Measurements from ENCODE around the gene RHOD.

The RHOD gene

GRCh38 chr11:67111261-67111660, 54.6 kb downstream of the RHOD start:
- no peak for DNase-seq (ENCODE audit: low read depth, low spot score)
- no peak overlapping the region for H3K9ac ChIP-seq (ENCODE audit: insufficient read length)
- peak overlapping the region; percentile 17; the same call in 1 of the 2 replicates for H3K27ac ChIP-seq
- no peaks in the 10 kb centered on the region for H3K9me3 ChIP-seq (ENCODE audit: low read depth, low read length)
- H3K4me3 ChIP-seq = no peak overlapping the region
- H3K36me3 ChIP-seq (ENCODE audit: insufficient read depth, low read length) = no peaks in the 10 kb centered on the region
- TF ChIP-seq FOXP2 (optimal IDR thresholded peaks at IDR 0.05; ENCODE audit: control extremely low read depth, extremely low read length, insufficient read depth) = no peak
- no peak for TF ChIP-seq EZH2 (IDR thresholded peaks at IDR 0.05)
- TF ChIP-seq POLR2AphosphoS5 (IDR thresholded peaks at IDR 0.05; ENCODE audit: borderline replicate concordance, low read depth, low read length) = no peak

- Histone ChIP-seq H3K36me3 (ENCODE audit: insufficient read depth, low read length) (no peaks in the 10 kb centered on the region), H3K4me3 (no peak overlapping the region), H3K9me3 (ENCODE audit: low read depth, low read length) (no peaks in the 10 kb centered on the region), H3K27ac (no peak overlapping the region), H3K9ac (ENCODE audit: insufficient read length) (no peak overlapping the region)
- TF ChIP-seq EZH2 (IDR thresholded peaks at IDR 0.05) (no peak), FOXP2 (optimal IDR thresholded peaks at IDR 0.05; ENCODE audit: control extremely low read depth, extremely low read length, insufficient read depth) (no peak), POLR2AphosphoS5 (IDR thresholded peaks at IDR 0.05; ENCODE audit: borderline replicate concordance, low read depth, low read length) (no peak)
- DNase-seq (ENCODE audit: low read depth, low spot score) = no peak
Observed at GRCh38 chr11:67113231-67113721, 56.6 kb downstream of the RHOD start.

- Histone ChIP-seq H3K9ac (ENCODE audit: insufficient read length) (no peak overlapping the region), H3K27ac (no peak overlapping the region), H3K9me3 (ENCODE audit: low read depth, low read length) (no peaks in the 10 kb centered on the region), H3K36me3 (ENCODE audit: insufficient read depth, low read length) (no peaks in the 10 kb centered on the region), H3K4me3 (no peak overlapping the region)
- no peak for DNase-seq (ENCODE audit: low read depth, low spot score)
- TF ChIP-seq FOXP2 (optimal IDR thresholded peaks at IDR 0.05; ENCODE audit: control extremely low read depth, extremely low read length, insufficient read depth) (no peak), EZH2 (IDR thresholded peaks at IDR 0.05) (no peak), POLR2AphosphoS5 (IDR thresholded peaks at IDR 0.05; ENCODE audit: borderline replicate concordance, low read depth, low read length) (no peak)
Observed at GRCh38 chr11:67114275-67114896, 57.7 kb downstream of the RHOD start.

- no peak for DNase-seq (ENCODE audit: low read depth, low spot score)
- peak overlapping the region; percentile 85 for H3K27ac ChIP-seq
- no peak for TF ChIP-seq POLR2AphosphoS5 (IDR thresholded peaks at IDR 0.05; ENCODE audit: borderline replicate concordance, low read depth, low read length)
- no peak for TF ChIP-seq EZH2 (IDR thresholded peaks at IDR 0.05)
- TF ChIP-seq FOXP2 (optimal IDR thresholded peaks at IDR 0.05; ENCODE audit: control extremely low read depth, extremely low read length, insufficient read depth) = no peak
- H3K4me3 ChIP-seq = no peak overlapping the region
- H3K9me3 ChIP-seq (ENCODE audit: low read depth, low read length) = no peaks in the 10 kb centered on the region
- H3K9ac ChIP-seq (ENCODE audit: insufficient read length) = peak overlapping the region; percentile 52
- H3K36me3 ChIP-seq (ENCODE audit: insufficient read depth, low read length) = no peaks in the 10 kb centered on the region; the same call in 1 of the 2 replicates
Observed at GRCh38 chr11:67116758-67117105, 60.1 kb downstream of the RHOD start.

GRCh38 chr11:67117176-67117575, 60.5 kb downstream of the RHOD start:
- Histone ChIP-seq H3K36me3 (ENCODE audit: insufficient read depth, low read length) (no peaks in the 10 kb centered on the region; the same call in 1 of the 2 replicates), H3K9me3 (ENCODE audit: low read depth, low read length) (no peaks in the 10 kb centered on the region), H3K27ac (peak overlapping the region; percentile 85), H3K4me3 (no peak overlapping the region), H3K9ac (ENCODE audit: insufficient read length) (peak overlapping the region; percentile 52)
- DNase-seq (ENCODE audit: low read depth, low spot score) = no peak
- TF ChIP-seq POLR2AphosphoS5 (IDR thresholded peaks at IDR 0.05; ENCODE audit: borderline replicate concordance, low read depth, low read length) = no peak
- TF ChIP-seq EZH2 (IDR thresholded peaks at IDR 0.05) = no peak
- no peak for TF ChIP-seq FOXP2 (optimal IDR thresholded peaks at IDR 0.05; ENCODE audit: control extremely low read depth, extremely low read length, insufficient read depth)

GRCh38 chr11:67117672-67118180, 61.1 kb downstream of the RHOD start:
- Histone ChIP-seq H3K36me3 (ENCODE audit: insufficient read depth, low read length) (peaks cover 1% of the 10 kb centered on the region), H3K4me3 (no peak overlapping the region), H3K9me3 (ENCODE audit: low read depth, low read length) (no peaks in the 10 kb centered on the region), H3K27ac (peak overlapping the region; percentile 85), H3K9ac (ENCODE audit: insufficient read length) (peak overlapping the region; percentile 52)
- TF ChIP-seq POLR2AphosphoS5 (IDR thresholded peaks at IDR 0.05; ENCODE audit: borderline replicate concordance, low read depth, low read length) = no peak
- no peak for TF ChIP-seq EZH2 (IDR thresholded peaks at IDR 0.05)
- TF ChIP-seq FOXP2 (optimal IDR thresholded peaks at IDR 0.05; ENCODE audit: control extremely low read depth, extremely low read length, insufficient read depth) = no peak
- no peak for DNase-seq (ENCODE audit: low read depth, low spot score)

- peak; percentile 3 for TF ChIP-seq FOXP2 (optimal IDR thresholded peaks at IDR 0.05; ENCODE audit: control extremely low read depth, extremely low read length, insufficient read depth)
- TF ChIP-seq POLR2AphosphoS5 (IDR thresholded peaks at IDR 0.05; ENCODE audit: borderline replicate concordance, low read depth, low read length) = no peak
- Histone ChIP-seq H3K27ac (peak overlapping the region; percentile 75; the same call in 1 of the 2 replicates), H3K36me3 (ENCODE audit: insufficient read depth, low read length) (peaks cover 7% of the 10 kb centered on the region), H3K9ac (ENCODE audit: insufficient read length) (no peak overlapping the region), H3K9me3 (ENCODE audit: low read depth, low read length) (no peaks in the 10 kb centered on the region), H3K4me3 (no peak overlapping the region)
- no peak for DNase-seq (ENCODE audit: low read depth, low spot score)
Observed at GRCh38 chr11:67118181-67118766, 61.6 kb downstream of the RHOD start.

- H3K36me3 ChIP-seq (ENCODE audit: insufficient read depth, low read length) = peaks cover 13% of the 10 kb centered on the region
- TF ChIP-seq EZH2 (IDR thresholded peaks at IDR 0.05) (no peak), POLR2AphosphoS5 (IDR thresholded peaks at IDR 0.05; ENCODE audit: borderline replicate concordance, low read depth, low read length) (peak; percentile 76), FOXP2 (optimal IDR thresholded peaks at IDR 0.05; ENCODE audit: control extremely low read depth, extremely low read length, insufficient read depth) (peak; percentile 78)
- H3K9me3 ChIP-seq (ENCODE audit: low read depth, low read length) = no peaks in the 10 kb centered on the region
- peak; percentile 63 for DNase-seq (ENCODE audit: low read depth, low spot score)
- H3K27ac ChIP-seq = peak within 1 kb of the TSS; percentile 76; the same call in 1 of the 2 replicates
- peak within 1 kb of the TSS; percentile 90 for H3K9ac ChIP-seq (ENCODE audit: insufficient read length)
- peak within 1 kb of the TSS; percentile 96 for H3K4me3 ChIP-seq
Observed at GRCh38 chr11:67118801-67119584, 62.3 kb downstream of the RHOD start, which contains the start of gene KDM2A. Gene KDM2A (plus strand): TSS chr11:67119263. CDS start chr11:67121317, 2,054 bp downstream.
